Right forelimb (tissue), 1 donor: ENCODE measurements around the gene UBE2K.
"Not testable (repeated sequence)": the region's sequence is repeated elsewhere in the genome, so short reads cannot be mapped to it uniquely, and the experiment has no call there.

Experiments used
- DNase-seq: peaks from one replicate; pipeline ENCODE4 v3.0.0-alpha.2; 2018

The UBE2K gene

DNA sequence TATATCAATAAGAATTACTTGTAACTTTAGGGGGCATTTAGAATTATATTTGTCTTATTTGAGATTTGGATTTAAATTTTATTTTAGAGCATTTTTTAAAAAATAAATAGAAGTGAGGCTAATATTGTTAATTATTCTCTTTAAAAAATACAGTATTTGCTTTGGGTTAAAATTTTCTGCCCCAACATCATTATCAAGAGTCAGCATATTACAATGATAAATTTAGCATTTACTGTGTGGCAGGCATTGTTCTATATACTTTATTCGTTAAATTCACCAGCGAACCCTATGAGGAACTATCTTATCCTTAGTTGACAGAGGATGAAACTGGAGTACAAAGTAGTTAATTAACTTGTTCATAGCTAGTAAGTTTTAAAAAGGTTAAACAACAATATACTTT, 34.0 kb downstream of the UBE2K start:
- DNase-seq, result no peak

DNA sequence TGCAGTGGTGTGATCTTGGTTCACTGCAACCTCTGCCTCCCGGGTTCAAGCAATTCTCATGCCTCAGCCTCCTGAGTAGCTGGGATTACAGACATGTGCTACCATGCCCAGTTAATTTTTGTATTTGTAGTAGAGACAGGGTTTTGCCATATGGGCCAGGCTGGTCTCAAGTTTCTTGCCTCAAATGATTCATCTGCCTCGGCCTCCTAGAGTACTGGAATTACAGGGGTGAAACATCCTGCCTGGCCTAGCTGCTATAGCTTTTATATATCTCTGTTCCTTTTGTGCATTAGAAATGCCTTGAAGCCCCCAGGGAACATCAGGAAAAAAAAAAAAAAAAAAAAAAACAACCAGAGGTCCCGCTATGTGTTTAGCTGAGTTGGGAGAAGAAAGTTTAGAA, 34.8 kb downstream of the UBE2K start:
- DNase-seq, result no peak

GRCh38 chr4:39739591-39739990, 41.7 kb downstream of the UBE2K start:
- DNase-seq, result not testable (repeated sequence)

DNA sequence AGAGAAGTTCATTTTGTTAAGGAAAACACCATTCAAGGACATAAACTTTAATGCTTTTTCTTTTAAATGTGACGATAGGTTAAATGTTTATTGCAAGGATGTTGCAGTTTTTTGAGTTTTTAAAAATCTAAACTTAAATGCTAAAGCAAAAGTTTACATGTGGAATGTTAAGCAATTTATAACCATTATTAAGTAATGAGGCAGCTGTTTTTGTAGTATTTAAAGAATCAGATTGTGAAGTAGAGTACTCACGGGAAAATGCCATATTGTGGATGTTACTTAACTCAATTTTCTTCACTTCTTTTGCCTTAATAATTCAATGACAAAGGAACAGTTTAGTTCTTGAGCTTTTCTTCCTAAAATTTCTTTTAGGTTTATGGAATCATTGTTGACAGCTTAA, 43.5 kb downstream of the UBE2K start:
- no peak for DNase-seq

GRCh38 chr4:39745920-39746319, 48.0 kb downstream of the UBE2K start:
- no peak for DNase-seq

DNA sequence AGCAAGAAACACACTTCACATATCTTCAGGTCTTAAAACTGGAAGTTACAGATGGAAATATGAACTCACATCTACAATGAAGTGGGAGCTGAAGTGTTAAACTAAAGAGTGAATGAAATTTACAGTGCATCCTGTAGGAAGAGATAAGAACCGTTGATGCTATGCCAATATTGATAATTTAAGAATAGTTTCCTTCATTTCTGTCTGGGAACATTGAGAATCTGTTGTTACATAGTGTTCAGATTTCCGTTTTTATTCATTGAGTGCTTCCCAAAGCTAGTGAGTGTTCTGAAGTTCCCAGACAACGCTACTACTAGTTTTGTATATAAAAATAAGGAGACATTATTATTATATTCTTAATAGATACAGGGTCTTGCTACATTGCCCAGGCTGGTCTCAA, 52.3 kb downstream of the UBE2K start:
- no peak for DNase-seq

- DNase-seq, result no peak
Observed at GRCh38 chr4:39754309-39754708, 56.4 kb downstream of the UBE2K start.

DNA sequence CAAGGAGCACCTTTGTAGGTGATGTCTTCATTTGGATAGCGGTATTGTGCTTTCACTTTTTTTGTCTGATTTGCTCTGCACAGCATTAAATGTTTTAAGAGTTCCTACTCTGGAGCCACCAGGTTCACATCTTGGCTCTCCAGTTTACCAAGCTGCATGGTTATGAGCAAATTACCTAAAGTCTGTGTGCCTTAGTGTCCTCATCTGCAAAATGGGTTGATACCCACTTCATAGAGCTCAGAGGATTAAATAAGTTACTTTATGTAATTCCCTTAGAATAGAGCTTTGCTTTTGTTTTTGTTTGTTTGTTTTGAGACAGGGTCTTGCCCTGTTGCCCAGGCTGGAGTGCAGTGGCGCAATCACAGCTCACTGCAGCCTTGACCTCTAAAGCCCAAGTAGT, 58.2 kb downstream of the UBE2K start:
- no peak for DNase-seq

DNA sequence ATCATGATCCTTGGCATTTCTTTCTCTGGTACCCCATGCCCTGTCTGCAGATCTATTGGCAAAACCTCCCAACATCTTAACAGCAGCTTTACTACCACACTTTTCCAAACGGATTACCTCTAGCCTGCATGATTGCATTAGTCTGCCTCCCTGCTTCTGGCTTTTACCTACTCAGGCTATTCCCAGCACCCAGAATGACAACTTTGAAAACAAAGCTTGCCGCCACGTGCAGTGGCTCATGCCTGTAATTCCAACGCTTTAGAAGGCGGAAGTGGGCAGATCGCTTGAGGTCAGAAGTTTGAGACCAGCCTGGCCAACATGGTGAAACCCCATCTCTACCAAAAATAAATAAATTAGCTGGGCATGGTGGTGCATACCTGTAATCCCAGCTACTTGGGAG, 60.2 kb downstream of the UBE2K start:
- DNase-seq, result no peak

DNA sequence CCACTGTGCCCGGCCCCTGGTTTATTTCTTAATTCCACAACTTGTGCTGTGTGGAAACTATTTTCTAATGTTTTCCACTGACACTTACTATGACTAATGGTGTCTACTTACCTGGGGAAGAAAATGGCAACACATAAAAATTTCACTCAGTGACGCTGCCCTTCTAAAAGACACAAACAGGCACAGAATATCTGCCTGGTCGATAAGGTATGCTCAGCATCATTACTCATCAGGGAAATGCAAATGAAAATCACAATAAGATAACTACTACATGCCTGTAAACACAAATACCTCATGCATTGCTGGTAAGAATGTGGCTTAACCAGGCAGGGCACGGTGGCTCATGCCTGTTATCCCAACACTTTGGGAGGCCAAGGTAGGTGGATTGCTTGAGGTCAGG, 61.6 kb downstream of the UBE2K start:
- DNase-seq, result no peak

DNA sequence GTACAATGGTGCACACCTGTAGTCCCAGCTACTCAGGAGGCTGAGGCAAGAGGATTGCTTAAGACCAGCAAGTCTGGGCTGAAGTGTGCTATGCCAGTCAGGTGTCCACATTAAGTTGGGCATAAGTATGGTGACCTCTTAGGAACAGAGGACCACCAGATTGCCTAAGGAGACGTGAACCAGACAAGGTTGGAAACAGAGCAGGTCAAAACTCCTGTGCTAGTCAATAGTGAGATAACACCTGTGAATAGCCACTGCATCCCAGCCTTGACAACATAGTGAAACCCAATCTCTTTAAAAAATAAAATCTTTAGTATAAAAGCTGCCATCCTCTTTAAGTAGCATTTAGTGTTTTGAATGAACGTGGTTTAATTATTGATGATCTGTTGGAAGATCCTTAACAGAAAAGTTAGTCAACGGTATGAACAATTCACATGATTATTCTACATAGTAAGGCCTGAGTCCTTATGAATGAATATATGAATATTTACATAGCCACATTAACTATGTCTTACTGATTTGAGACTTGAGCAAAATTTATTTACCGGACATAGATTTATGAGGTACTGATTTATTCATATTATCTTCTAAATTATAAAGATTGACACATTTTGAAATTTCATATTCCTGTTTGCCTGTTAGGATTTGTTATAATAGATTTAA, 63.2 kb downstream of the UBE2K start:
- no peak for DNase-seq

DNA sequence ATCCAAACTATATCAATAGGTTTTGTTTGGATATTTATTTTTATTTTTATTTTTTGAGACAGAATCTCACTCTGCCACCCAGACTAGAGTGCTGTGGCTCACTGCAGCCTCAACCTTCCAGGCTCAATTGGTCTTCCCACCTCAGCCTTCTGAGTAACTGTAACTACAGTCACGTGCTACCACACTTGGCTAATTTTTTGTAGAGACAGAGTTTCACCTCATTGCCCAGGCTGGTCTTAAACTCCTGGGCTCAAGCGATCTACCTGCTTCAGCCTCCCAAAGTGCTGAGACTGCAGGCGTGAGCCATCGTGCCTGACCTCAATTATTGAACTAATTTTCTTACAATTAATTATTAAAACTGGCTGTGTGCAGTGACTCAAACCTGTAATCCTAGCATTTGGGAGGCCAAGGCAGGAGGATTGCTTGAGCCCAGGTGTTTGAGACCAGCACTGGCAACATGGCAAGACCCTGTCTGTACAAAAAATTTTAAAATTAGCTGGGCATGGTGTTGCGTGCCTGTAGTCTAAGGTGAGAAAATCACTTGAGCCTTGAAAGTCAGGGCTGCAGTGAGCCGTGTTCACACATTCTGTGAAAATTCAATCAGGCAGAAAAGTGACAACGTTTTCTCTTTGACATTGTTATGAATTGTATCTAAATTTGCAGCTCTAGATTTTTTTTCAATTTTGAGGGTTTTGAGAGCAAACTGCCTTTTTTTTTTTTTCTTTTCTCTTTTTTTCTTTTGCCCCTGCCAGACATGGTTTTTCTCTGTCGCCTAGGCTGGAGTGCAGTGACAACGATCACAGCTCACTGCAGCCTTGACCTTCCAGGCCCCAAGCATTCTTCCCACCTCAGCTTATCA, 66.0 kb downstream of the UBE2K start:
- DNase-seq, result no peak

- DNase-seq, result no peak
Observed at GRCh38 chr4:39770005-39770404, 72.1 kb downstream of the UBE2K start.

DNA sequence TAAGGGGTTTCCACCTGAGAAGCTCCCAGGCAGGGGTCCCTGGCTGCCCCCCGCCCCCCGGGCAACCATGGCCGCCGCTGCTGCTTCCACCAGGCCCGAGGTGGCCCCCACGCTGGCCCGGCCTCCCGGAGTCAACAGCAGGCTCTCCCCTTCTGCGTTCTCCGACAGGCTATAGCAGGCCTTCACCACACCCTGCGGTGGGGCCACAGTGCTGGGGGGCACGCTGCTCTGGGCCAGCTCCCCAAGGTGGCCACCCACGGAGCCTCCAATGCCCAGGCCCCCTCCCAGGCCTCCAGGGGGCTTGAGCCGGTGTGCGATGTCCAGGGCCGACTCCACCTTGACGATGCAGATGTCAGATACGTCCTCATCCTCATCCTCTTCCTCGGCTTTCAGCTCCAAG, 72.5 kb downstream of the UBE2K start:
- DNase-seq, result no peak

- no peak for DNase-seq
Observed at GRCh38 chr4:39770969-39771724, 73.2 kb downstream of the UBE2K start.

- DNase-seq, result not testable (repeated sequence)
Observed at GRCh38 chr4:39781988-39782387, 84.1 kb downstream of the UBE2K start.

DNA sequence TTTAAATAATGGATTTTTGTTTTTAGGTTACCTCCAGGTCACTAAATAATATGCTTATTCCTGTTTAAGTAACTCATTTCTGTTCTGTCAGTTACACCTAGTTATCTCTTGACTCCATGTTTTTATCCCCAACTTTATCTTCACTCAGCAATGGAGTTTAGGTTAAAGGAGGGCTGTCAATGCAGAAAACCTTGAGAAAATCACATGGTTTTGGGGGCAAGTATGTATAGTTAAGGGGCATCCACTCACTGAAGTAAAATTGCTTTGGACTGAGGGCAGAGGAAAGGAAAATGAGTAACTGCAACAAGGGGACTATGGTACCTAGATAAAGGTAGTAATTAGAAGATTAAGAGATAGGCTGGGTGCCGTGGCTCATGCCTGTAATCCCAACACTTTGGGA, 87.1 kb downstream of the UBE2K start:
- DNase-seq, result no peak

DNA sequence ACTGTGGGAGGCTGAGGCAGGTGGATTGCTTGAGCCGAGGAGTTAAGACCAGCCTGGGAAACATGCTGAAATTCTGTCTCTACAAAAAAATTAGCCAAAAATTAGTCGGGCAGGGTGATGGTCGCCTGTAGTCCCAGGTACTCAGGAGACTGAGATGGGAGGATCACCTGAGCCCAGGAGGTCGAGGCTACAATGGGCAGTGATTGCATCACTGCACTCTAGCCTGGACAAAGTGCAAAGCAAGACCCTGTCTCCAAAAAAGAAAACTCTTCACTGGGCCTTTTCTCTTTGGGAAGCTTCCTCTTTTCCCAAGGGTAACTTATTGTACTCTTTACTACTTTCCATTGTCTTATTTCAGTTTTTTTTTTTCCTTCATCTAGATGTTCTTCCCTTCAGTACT, 88.9 kb downstream of the UBE2K start:
- DNase-seq, result no peak

DNA sequence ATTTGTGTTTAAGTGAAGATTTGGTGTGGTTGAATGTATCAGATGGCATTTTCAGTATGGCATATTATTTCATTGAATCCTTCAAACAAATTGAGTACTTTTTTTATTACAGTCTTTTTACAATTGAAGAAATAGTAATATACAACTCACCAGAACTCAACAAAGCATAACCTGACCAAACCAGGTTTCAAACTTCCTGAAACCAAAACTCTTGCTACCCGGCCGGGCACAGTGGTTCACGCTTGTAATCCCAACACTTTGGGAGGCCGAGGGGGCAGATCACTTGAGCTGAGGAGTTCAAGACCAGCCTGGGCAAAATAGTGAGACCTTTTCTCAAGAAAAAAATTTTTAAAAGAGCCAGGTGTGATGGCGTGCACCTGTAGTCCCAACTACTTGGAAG, 94.2 kb downstream of the UBE2K start:
- DNase-seq, result no peak

- DNase-seq, result no peak
Observed at GRCh38 chr4:39792529-39792928, 94.6 kb downstream of the UBE2K start.

GRCh38 chr4:39792976-39793375, 95.0 kb downstream of the UBE2K start:
- not testable (repeated sequence) for DNase-seq

- no peak for DNase-seq
Observed at GRCh38 chr4:39802005-39802404, 104.1 kb downstream of the UBE2K start.

- no peak for DNase-seq
Observed at GRCh38 chr4:39808231-39808749, 110.4 kb downstream of the UBE2K start.

DNA sequence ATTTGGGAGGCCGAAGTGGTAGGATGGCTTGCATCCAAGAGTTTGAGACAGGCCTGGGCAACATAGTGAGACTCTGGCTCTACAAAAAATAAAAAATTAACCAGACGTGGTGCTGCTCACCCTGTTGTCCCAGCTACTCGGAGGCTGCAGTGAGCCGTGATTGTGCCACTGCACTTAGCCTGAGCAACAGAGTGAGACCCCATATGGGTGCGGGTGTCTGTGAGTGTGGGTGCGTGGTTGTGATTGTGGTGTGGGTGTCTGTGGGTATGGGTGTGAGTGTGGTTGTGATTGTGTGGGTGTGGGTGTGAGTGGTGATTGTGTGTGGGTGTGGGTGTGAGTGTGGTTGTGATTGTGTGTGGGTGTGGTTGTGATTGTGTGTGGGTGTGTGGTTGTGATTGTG, 114.6 kb downstream of the UBE2K start:
- DNase-seq, result no peak
